ENCODE results near the gene ROR2. TPM values are rescaled to one million over a fixed set of nuclear protein-coding genes. Genes with fewer than 3 reads are reported as not detected.

Gene ROR2
- total RNA-seq, 4 donors from 2014 or later = 6.3 to 32.2 (median 15.1) TPM

DNA sequence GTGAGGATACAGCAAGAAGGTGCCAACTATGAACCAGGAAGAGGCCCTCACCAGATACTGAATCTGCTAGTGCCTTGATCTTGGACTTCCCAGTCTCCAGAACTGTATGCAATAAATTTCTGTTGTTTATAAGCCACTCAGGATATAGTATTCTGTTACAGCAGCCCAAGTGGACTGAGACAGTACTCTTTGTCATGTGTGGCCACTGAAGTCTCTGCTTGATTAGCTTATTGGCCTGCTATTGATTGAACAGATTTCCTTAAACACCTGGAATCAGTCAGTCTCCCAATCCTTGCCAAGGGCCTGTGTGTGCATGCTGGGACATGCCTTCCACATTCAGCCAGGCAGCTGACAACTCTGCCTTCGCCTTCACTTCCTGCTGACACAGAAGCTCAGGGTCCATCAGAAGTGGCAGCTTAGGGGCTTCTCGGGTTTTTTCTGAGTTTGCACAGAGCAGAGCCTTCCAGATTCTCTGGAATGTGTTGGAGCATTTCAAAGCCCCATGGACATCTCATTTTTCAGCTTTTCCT, 13.7 kb upstream of the ROR2 start:
- ATAC-seq (ENCODE audit: low FRiP score) (no peak), DNase-seq (ENCODE audit: low spot score) (no peak)
- TF ChIP-seq, protein P1, sequence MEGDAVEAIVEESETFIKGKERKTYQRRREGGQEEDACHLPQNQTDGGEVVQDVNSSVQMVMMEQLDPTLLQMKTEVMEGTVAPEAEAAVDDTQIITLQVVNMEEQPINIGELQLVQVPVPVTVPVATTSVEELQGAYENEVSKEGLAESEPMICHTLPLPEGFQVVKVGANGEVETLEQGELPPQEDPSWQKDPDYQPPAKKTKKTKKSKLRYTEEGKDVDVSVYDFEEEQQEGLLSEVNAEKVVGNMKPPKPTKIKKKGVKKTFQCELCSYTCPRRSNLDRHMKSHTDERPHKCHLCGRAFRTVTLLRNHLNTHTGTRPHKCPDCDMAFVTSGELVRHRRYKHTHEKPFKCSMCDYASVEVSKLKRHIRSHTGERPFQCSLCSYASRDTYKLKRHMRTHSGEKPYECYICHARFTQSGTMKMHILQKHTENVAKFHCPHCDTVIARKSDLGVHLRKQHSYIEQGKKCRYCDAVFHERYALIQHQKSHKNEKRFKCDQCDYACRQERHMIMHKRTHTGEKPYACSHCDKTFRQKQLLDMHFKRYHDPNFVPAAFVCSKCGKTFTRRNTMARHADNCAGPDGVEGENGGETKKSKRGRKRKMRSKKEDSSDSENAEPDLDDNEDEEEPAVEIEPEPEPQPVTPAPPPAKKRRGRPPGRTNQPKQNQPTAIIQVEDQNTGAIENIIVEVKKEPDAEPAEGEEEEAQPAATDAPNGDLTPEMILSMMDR (IDR thresholded peaks at IDR 0.05) = no peak

DNA sequence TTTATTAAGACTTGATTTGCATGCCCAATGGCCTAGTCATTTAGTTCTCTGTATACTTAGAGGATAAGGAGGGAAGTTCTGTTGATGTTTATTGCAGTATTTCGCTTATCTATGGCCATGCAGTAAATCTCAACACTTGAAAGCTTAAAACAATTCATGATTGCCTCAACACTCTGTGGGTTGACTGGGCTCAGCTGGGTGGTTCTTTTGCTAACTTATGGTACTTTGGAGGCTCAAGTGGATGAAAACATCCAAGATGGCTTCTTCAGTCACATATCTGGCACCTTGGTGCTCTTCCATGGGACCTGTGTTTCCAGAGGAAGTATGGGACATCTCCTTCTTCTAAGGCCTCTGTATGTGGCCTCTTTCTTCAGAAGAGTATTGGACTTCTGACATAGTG, 10.3 kb upstream of the ROR2 start:
- ATAC-seq (ENCODE audit: low FRiP score) (no peak), DNase-seq (ENCODE audit: low spot score) (no peak)
- TF ChIP-seq, protein P1 (IDR thresholded peaks at IDR 0.05) = no peak

DNA sequence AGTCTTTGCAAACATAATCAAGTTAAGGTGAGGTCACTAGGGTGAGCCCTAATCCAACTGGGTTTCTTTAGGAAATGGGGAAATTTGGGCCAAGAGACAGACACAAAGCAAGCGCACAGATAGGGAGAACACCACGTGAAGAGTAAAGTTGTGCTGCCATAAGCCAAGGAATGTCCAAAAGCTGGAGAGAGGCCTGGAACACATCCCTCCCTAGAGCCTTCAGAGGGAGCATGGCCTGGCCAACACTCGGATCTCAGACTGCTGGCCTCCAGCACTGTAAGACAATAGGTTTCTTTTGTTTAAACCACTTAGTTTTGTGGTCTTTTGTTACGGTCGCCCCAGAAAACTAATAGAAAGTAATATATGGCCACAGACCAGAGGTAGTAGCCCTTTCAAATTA, 8.1 kb upstream of the ROR2 start:
- no peak for DNase-seq (ENCODE audit: low spot score)
- ATAC-seq (ENCODE audit: low FRiP score) = no peak
- TF ChIP-seq, protein P1 (IDR thresholded peaks at IDR 0.05) = no peak

DNA sequence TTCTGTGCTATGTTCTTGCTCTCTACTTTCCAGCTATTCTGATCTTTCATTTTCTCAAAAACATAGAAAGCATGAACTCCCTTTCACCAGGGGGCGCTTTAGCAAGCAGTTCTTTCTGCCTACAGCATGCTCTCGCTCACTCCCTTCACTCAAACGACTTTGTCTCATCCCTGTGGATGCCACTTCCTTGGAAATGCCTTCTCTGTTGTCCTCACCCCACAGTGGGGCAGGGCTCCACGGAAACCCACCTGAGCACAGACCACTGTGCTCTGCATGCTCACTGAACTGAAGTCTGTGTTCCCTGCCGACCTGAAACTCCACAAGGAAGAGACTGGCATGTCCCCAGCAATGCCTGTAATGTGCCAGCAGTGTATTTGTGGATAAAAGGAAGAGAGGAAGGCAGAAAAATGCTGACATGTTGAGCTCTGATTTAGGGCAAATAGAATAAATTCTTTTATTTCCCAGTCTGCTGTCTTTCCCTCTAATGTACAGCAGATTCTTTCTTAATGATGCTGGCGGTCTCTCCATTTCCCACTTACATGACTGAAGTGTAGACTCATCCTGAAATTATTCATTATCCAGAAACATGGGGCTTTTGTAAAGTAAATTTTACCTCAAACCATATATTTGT, 4.9 kb upstream of the ROR2 start:
- TF ChIP-seq, protein P1 (IDR thresholded peaks at IDR 0.05) = no peak
- ATAC-seq (ENCODE audit: low FRiP score) = no peak
- peak; percentile 46 for DNase-seq (ENCODE audit: low spot score)

DNA sequence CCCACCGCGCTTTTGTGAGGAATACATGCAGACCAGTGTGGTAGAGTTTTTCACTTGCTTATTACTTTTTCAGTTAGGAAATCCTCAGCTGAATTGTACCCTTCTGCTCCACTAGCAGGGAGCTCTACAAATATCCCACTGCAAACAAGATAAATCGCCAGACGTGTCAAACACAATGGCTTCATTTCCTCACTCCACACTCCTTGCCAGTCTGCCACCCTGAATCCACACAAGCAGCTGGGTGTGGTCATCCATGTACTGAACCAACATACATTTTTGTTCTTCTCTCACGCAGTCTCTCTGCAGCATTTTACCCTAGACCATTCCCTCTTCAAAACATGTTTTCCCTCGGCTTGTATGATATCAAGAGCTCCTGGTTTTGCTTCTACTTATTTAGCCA, 3.7 kb upstream of the ROR2 start:
- no peak for ATAC-seq (ENCODE audit: low FRiP score)
- TF ChIP-seq, protein P1 (IDR thresholded peaks at IDR 0.05) = no peak
- no peak for DNase-seq (ENCODE audit: low spot score)

DNA sequence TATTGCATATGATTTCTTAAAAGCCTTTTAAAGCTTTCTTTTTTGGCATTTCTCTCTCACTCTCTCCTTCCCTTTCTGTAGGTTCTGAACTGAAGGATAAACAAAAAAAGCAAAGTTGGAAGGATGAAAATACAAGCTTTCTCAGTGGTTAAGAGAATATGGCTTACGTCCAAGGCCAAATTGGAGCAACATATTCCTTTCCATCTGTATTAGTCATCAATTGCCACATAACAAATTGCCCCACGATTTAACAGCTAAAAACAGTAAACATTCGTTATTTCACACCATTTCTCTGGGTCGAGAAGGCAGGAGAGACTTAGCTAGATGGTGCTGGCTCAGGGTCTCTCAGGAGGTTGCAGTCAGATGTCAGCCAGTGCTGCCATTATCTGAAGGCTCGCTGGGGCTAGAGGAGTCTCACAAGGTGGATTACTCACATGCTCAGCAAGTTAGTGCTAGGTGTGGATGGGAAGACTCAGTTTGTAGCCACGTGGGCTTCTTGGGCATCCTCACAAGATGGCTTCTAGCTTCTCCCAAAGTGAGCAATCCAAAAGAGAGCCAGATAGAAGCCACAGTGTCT, 2.0 kb upstream of the ROR2 start:
- ATAC-seq (ENCODE audit: low FRiP score) (no peak), DNase-seq (ENCODE audit: low spot score) (no peak)
- TF ChIP-seq, protein P1 (IDR thresholded peaks at IDR 0.05) = no peak

DNA sequence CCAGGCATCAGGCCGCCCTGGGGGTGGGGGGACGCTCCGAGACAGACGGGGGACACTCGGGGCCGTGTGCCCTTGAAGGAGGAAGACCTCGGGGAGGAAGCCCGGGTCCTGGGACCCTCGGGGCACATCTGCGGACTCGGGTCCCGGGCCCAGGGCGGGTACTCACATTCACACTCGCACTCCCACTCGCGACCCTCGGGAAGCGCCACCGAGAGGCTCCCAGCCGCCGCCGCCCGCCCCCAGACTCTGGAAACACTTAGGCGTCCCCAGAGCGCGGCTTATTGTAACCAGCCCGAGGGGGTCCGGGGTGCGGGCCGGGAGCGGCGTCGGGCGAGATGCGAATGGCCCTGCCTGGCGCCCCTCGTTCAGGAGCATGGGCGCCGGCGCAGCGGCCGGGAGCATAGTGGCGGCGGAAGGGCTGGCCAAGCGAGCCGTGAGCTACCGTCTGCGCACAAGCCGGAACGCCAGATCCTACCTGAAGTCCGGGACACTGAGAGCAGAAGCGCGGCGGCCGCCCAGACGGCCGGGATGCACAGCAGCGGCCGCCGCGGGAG, 559 bp downstream of the ROR2 start:
- ATAC-seq (ENCODE audit: low FRiP score) (peak; percentile 1), DNase-seq (ENCODE audit: low spot score) (no peak)
- TF ChIP-seq, protein P1 (IDR thresholded peaks at IDR 0.05) = no peak

Measured in omental fat pad (tissue), 4 donors.